ENCODE data around the gene MZF1.
"Not testable (repeated sequence)": the region's sequence is repeated elsewhere in the genome, so short reads cannot be mapped to it uniquely, and the experiment has no call there.

The MZF1 gene

GRCh38 chr19:58542641-58543372, 30.3 kb downstream of the MZF1 start:
- DNase-seq (ENCODE audit: low read depth, low spot score) = not testable (repeated sequence)

DNA sequence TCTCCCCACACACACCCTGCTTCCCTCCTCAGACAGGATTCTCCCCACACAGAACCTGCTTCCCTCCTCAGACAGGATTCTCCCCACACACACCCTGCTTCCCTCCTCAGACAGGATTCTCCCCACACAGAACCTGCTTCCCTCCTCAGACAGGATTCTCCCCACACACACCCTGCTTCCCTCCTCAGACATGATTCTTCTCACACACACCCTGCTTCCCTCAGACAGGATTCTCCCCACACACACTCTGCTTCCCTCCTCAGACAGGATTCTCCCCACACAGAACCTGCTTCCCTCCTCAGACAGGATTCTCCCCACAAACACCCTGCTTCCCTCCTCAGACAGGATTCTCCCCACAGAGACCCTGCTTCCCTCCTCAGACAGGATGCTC, 34.0 kb downstream of the MZF1 start:
- not testable (repeated sequence) for DNase-seq (ENCODE audit: low read depth, low spot score)

- DNase-seq (ENCODE audit: low read depth, low spot score) = no peak
Observed at GRCh38 chr19:58538257-58539168, 34.6 kb downstream of the MZF1 start.

- DNase-seq (ENCODE audit: low read depth, low spot score) = no peak
Observed at GRCh38 chr19:58536852-58537798, 36.0 kb downstream of the MZF1 start.

- DNase-seq (ENCODE audit: low read depth, low spot score) = no peak
Observed at GRCh38 chr19:58535857-58536256, 37.3 kb downstream of the MZF1 start.

DNA sequence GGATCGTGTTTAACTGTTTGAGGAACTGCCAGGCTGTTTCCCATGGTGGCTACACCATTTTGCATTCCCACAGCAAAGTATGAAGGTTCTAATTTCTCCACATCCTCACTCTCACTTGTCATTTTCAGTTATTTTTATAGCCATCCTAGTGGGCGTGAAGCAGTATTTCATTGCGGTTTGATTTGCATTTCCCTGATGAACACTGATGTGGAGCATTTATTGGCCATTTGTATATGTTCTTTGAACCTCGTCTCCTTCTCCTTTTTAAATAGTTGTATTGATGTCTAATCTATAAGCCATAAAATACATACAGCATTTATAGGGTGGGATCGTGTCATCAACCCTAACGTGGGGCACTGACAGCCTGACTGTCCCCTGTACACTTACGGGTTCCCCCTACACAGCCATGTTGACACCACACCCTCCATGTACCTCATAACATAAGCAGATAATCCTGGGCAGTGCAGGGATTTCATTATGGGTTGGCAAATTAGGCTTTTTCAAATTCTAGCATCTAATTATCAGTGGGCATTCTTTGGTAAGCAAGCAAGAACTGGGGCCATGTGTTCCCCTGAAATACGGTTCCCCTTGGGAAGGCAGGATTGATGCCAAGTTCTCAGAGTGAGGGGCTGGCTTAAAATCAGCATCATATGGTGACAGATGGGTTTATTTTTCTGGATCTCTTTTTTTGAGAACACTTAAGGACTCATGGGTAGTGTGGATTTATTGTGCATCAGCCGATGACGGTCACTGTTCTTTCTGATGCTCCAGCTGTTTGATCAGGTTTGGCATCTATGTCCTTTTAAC, 41.9 kb downstream of the MZF1 start:
- no peak for DNase-seq (ENCODE audit: low read depth, low spot score)

- DNase-seq (ENCODE audit: low read depth, low spot score) = no peak
Observed at GRCh38 chr19:58529405-58529804, 43.7 kb downstream of the MZF1 start.

DNA sequence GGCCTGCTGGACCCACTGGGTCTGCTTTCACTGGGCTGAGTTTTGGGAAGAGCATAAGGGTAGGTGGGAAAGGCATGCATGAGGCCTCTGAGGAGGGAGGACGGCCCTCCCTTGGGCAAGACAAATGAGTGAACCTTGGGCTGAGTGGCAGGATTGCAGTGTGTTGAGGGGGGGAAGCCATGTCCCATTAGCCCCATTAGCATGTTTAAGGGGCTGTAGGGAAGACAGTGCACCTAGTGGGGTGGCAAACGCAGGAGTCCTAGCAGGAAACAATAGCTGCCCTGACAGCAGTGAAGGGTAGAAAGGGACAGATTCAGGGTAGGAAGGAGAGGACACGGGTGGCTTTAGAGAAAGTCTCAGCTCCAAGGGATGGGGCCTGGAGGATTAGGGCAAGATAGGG, 50.4 kb downstream of the MZF1 start:
- DNase-seq (ENCODE audit: low read depth, low spot score) = no peak

DNA sequence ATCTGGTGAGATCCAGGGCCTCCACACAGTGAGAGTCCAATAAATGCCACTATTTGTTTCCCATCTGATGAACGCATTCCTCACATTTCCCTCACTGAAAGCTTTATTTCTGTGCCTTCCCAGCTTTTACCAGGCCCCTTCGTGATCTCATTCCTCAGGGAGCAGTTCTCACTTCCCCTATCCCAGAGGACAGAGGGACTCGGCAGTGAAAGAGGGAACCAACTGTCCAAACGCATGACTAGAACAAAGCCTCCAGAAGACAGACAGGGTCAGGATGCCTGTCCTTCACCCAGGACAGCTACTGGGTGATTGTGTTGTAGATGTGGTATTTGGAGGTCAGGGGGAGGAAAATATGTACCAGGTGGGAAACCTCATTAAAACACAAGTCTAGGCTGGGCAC, 51.5 kb downstream of the MZF1 start:
- DNase-seq (ENCODE audit: low read depth, low spot score) = no peak

DNA sequence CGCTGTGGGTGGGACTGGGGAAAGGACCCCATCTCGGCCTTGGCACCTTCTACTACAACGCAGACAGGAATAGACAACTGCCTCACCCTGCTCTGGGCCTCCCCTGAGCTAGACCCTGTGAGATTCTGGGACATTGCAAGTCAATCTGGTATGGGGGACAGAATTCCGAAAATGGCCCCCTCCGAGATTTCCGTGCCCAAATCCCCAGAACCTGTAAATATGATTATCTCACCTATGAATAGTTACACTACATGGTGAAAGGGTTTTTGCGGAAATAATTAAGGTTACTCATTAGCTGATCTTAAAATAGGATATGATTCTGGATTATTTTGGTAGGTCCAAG, 52.9 kb downstream of the MZF1 start:
- DNase-seq (ENCODE audit: low read depth, low spot score) = no peak

GRCh38 chr19:58519355-58520256, 53.5 kb downstream of the MZF1 start, which contains the start of gene ZBTB45:
TSS of gene ZBTB45 (minus strand) at chr19:58519810. CDS start at chr19:58517673, 2,137 bp downstream.
- DNase-seq (ENCODE audit: low read depth, low spot score) = peak; percentile 86

GRCh38 chr19:58519087-58519354, 54.1 kb downstream of the MZF1 start:
- DNase-seq (ENCODE audit: low read depth, low spot score) = no peak

DNA sequence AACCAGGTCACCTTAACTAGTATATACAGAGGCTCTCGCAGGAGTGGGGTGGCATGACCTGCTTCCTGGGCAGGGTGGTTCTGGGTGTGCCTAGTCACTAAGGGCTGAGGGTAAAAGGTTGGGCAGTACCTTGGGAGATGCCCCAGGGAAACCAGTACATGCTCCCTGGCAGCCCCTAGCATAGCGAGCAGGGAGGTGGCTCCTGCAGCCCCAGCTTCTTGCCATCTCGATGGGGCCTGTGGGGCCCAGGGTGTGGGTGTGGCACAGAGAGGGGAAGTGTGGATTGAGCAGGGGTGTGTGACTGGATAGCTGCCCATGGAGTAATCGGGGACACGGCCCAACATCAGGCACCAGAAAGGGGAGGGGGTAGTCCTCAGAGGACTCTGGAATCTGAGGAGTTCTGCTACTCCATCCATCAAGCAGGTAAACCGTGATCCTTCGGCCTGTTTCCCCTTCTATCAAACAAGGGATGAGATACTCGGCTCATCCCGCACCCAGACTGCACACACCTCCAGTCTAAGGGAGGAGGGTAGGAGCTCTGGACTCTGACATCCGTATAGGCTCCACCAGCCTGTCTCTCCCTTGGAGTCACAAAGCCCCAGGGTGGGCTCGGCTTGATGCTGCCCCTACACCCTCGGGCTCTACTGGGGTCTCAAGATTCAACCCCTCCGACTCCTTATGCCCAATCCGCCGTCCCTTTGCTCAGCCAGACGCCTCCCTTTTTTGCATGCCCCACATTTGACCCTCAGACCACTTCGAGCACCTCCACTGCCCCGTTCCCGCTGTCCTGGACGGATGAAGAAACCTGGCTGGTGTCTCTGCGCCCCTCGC, 54.7 kb downstream of the MZF1 start:
- no peak for DNase-seq (ENCODE audit: low read depth, low spot score)

DNA sequence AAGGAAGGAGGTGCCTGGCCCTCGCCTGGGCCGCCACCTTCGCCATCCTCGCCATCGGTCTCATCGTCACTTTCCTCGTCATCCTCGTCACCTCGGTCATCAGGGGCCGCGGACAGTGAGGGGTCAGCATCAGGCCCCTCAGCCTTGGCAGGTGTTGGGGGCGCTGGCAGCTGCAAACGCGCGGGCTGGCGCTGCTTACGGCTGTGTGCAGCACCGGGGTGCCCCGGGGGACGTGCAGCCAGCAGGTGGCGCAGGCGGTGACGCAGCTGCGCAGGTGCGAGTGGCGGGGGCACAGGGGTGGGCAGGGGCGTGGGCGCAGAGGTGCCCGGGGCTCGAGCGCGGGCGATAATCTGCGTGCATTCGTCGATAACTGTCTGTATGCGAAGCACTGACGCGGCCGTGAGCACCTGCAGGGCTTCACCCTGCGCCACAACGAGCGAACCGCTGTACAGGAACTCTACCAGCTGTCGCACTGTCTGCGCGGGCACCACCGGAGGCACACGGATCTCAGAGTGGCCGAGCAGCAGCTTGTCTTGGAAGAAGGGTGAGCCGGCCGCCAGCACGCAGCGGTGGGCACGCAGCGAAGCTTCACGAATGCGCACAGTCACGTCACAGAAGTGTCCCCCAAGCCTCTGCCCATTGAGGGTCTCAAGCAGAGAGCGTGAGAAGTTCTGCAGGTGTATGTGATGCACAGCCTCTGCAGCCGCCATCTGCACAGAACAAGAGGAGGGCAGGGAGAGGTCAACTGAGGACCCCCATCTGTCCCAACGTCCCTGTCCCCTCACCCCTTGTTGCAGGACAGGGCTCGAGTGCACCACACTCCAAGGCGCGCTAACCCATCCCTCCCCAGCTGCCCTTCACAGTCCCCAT, 55.9 kb downstream of the MZF1 start:
- DNase-seq (ENCODE audit: low read depth, low spot score) = no peak

DNA sequence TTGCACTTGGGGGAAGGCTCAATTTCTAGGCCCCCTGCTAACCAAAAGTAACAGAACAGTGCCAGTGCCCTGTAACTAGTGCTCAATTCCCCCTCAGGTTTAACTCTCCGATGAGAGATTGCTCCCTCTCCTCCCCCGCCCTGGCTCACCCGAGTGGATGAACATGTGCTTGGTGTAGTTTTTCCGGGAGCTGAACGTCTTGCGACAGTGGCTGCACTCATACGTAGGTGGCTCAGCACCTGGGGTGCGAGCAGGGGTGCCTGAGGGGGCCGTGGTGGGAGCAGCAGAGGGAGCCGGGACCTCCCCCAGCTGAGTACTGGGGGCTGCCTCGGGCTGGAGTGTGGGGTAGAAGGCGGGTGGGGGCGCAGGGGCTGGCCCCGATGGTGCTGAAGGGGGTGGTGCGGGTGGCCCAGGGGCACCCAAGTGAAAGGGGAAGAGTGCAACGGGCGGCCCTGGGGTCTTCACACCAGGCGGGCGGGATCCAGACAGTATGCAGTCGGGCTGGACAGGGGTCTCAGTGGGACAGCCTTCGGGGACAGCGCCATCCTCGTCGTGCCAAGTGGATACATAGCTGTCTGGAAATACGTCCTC, 56.8 kb downstream of the MZF1 start:
- DNase-seq (ENCODE audit: low read depth, low spot score) = no peak

DNA sequence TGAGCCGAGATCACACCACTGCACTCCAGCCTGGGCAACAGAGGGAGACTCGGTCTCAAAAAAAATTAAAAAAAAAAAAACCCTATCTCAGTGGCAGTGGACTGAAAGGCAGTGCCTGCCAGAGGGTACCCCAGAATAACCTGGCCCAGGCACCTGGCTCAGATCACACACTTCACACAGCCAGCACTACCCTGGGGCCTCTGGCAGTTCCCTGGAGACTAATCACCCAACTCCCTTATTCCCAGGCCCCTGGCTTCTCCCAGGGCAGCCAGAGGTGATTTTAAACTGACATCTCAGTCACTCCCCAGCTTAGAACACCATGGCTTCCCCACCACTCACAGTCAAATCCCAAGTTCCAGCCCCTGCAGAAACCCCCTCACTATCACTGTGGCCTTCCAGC, 57.9 kb downstream of the MZF1 start:
- DNase-seq (ENCODE audit: low read depth, low spot score) = no peak

- no peak for DNase-seq (ENCODE audit: low read depth, low spot score)
Observed at GRCh38 chr19:58514564-58515022, 58.5 kb downstream of the MZF1 start.

All from iPS DF 19.7 (cell line).